Left renal cortex interstitium (tissue), 4 donors: ENCODE data around the gene C13orf42. TPM values are rescaled to one million over a fixed set of nuclear protein-coding genes. Genes with fewer than 3 reads are reported as not detected.

Experiments used
- DNase-seq, 4 donors: peaks; one replicate each; pipeline ENCODE4 v3.0.0-alpha.2; 2013; ENCODE audit warnings: low read depth in 4 of 4, low spot score in 2 of 4, missing footprints in 1 of 4
- polyA plus RNA-seq, 4 donors: library from polyadenylated mRNA; unstranded; fragments of 120-200 nt; gene quantifications; one replicate each; pipeline ENCODE4 v1.2.1, GENCODE V29; 2013; ENCODE audit not compliant: insufficient read length in 4 of 4

The C13orf42 gene
- polyA plus RNA-seq, 4 donors: 0.13 to 0.70 (median 0.47) TPM

GRCh38 chr13:51036418-51036817 lies 74.7 kb downstream of the C13orf42 start:
- DNase-seq: no peak

GRCh38 chr13:51035978-51036377 lies 75.1 kb downstream of the C13orf42 start:
- DNase-seq: no peak

GRCh38 chr13:51035469-51035868 lies 75.6 kb downstream of the C13orf42 start:
- no peak for DNase-seq

- no peak for DNase-seq
These were observed 76.2 kb downstream of the C13orf42 start for GRCh38 chr13:51034906-51035305.

- DNase-seq: no peak
These were observed 77.5 kb downstream of the C13orf42 start for GRCh38 chr13:51033421-51034185.

- no peak for DNase-seq
These were observed 78.2 kb downstream of the C13orf42 start for GRCh38 chr13:51032831-51033230.

Other genes starting within 250 kb of the C13orf42 start
- gene RNASEH2B, start 201.5 kb downstream of the C13orf42 start, polyA plus RNA-seq: 10 to 100 TPM; 51.3 to 66.9 (median 59.6) TPM
- gene FAM124A, start 111.1 kb upstream of the C13orf42 start, polyA plus RNA-seq: 1 to 10 TPM; 4.2 to 5.3 (median 4.6) TPM
- gene SERPINE3, start 228.4 kb upstream of the C13orf42 start, polyA plus RNA-seq: 1 to 10 TPM in 2 of 4 donors, under 1 TPM in 2; 0.10 to 1.3 (median 0.68) TPM